ENCODE measurements around the gene CCDC38.

- TF ChIP-seq CTCF (IDR thresholded peaks at IDR 0.05) (no peak), POLR2A (IDR thresholded peaks at IDR 0.05) (no peak)
Measured at GRCh38 chr12:95980437-95980836, 38.0 kb upstream of the CCDC38 start.

Data from prostate gland (tissue), 2 donors.